ENCODE results near the gene SCGB1C1.

Gene SCGB1C1

GRCh38 chr11:198236-198806 is 5.4 kb downstream of the SCGB1C1 start:
- H3K4me3 ChIP-seq (ENCODE audit: control insufficient read depth, low read depth, low read length) = no peak overlapping the region
- no peak for DNase-seq (ENCODE audit: low read depth)
- no peak for TF ChIP-seq CTCF (conservative IDR thresholded peaks at IDR 0.05; ENCODE audit: control insufficient read depth, insufficient read depth, low read depth, low read length)

- DNase-seq (ENCODE audit: low read depth) = no peak
- TF ChIP-seq CTCF (conservative IDR thresholded peaks at IDR 0.05; ENCODE audit: control insufficient read depth, insufficient read depth, low read depth, low read length) = no peak
- no peak overlapping the region for H3K4me3 ChIP-seq (ENCODE audit: control insufficient read depth, low read depth, low read length)
These were observed 6.2 kb downstream of the SCGB1C1 start for GRCh38 chr11:199004-199581.

- DNase-seq (ENCODE audit: low read depth) = no peak
- TF ChIP-seq CTCF (conservative IDR thresholded peaks at IDR 0.05; ENCODE audit: control insufficient read depth, insufficient read depth, low read depth, low read length) = no peak
- no peak overlapping the region for H3K4me3 ChIP-seq (ENCODE audit: control insufficient read depth, low read depth, low read length)
These were observed 6.9 kb downstream of the SCGB1C1 start for GRCh38 chr11:199782-200181.

- no peak for DNase-seq (ENCODE audit: low read depth)
- no peak for TF ChIP-seq CTCF (conservative IDR thresholded peaks at IDR 0.05; ENCODE audit: control insufficient read depth, insufficient read depth, low read depth, low read length)
These were observed 7.5 kb downstream of the SCGB1C1 start for GRCh38 chr11:200224-201003.

GRCh38 chr11:201966-202365 is 9.1 kb downstream of the SCGB1C1 start:
- no peak overlapping the region for H3K4me3 ChIP-seq (ENCODE audit: control insufficient read depth, low read depth, low read length)
- no peak for TF ChIP-seq CTCF (conservative IDR thresholded peaks at IDR 0.05; ENCODE audit: control insufficient read depth, insufficient read depth, low read depth, low read length)
- no peak for DNase-seq (ENCODE audit: low read depth)

More at GRCh38 chr11:200224-201003, 7.5 kb downstream of the SCGB1C1 start:
- no peak overlapping the region for H3K4me3 ChIP-seq (ENCODE audit: control insufficient read depth, low read depth, low read length)

- no peak for TF ChIP-seq CTCF (conservative IDR thresholded peaks at IDR 0.05; ENCODE audit: control insufficient read depth, insufficient read depth, low read depth, low read length)
- no peak overlapping the region for H3K4me3 ChIP-seq (ENCODE audit: control insufficient read depth, low read depth, low read length)
- no peak for DNase-seq (ENCODE audit: low read depth)
These were observed 9.6 kb downstream of the SCGB1C1 start for GRCh38 chr11:202490-202889.
